Adipose tissue (tissue), 3 donors: ENCODE results near the gene KCNN3. TPM values are rescaled to one million over a fixed set of nuclear protein-coding genes. Genes with fewer than 3 reads are reported as not detected.

ENCODE experiments used
- H3K27ac ChIP-seq: one replicate; pipeline ENCODE4 v1.5.1; 2013; ENCODE audit warnings: low read depth, low read length
- WGBS, 3 donors: extraction: QIAGEN DNeasy Blood & Tissue Kit; methylation state at CpG; one replicate each; pipeline ENCODE4 v1.1.7; 2013; 5-methylcytosine and 5-hydroxymethylcytosine counted together
- polyA plus RNA-seq, 3 donors: library from polyadenylated mRNA; stranded (reverse); fragments of 200-250 nt; gene quantifications; one replicate each; pipeline ENCODE4 v1.2.3, GENCODE V29; 2013
- donor health status: healthy with polysubstance abuse.
- donor health status: Bipolar disorder and iron deficiency.
- donor health status: healthy.

Gene KCNN3
- polyA plus RNA-seq, 3 donors: 0.14 to 0.67 (median 0.40) TPM

GRCh38 chr1:154848983-154849382 lies 21.1 kb downstream of the KCNN3 start:
- WGBS, 3 donors: 84 to 89% (median 85%) methylated on average over 4 of the region's 4 CpGs
- no peak overlapping the region for H3K27ac ChIP-seq

- no peak overlapping the region for H3K27ac ChIP-seq
- WGBS, 3 donors: 52 to 56% (median 54%) methylated on average over 13 of the region's 13 CpGs
These were observed 22.2 kb downstream of the KCNN3 start for GRCh38 chr1:154847891-154848290.

- 65 to 79% (median 73%) methylated on average over 19 of the region's 19 CpGs for WGBS, 3 donors
- no peak overlapping the region for H3K27ac ChIP-seq
These were observed 23.3 kb downstream of the KCNN3 start for GRCh38 chr1:154846565-154847442.

GRCh38 chr1:154845879-154846278 lies 24.2 kb downstream of the KCNN3 start:
- 51 to 68% (median 57%) methylated on average over 6 of the region's 6 CpGs for WGBS, 3 donors
- H3K27ac ChIP-seq: no peak overlapping the region

GRCh38 chr1:154845174-154845573 lies 24.9 kb downstream of the KCNN3 start:
- H3K27ac ChIP-seq: no peak overlapping the region
- WGBS, 3 donors: 68 to 83% (median 83%) methylated on average over 3 of the region's 3 CpGs

- 74 to 85% (median 83%) methylated on average over 10 of the region's 10 CpGs for WGBS, 3 donors
- no peak overlapping the region for H3K27ac ChIP-seq
These were observed 25.8 kb downstream of the KCNN3 start for GRCh38 chr1:154844297-154844681.

GRCh38 chr1:154843636-154844296 lies 26.3 kb downstream of the KCNN3 start:
- no peak overlapping the region for H3K27ac ChIP-seq
- WGBS, 3 donors: 61 to 70% (median 62%) methylated on average over 15 of the region's 15 CpGs

- WGBS, 3 donors: 81 to 93% (median 90%) methylated on average over 7 of the region's 8 CpGs
- H3K27ac ChIP-seq: no peak overlapping the region
These were observed 27.4 kb downstream of the KCNN3 start for GRCh38 chr1:154842635-154843034.

- WGBS, 3 donors: 63 to 88% (median 79%) methylated on average over 4 of the region's 4 CpGs
- no peak overlapping the region for H3K27ac ChIP-seq
These were observed 28.7 kb downstream of the KCNN3 start for GRCh38 chr1:154841384-154841783.

- WGBS, 3 donors: 69 to 74% (median 70%) methylated on average over 19 of the region's 19 CpGs
- no peak overlapping the region for H3K27ac ChIP-seq
These were observed 29.6 kb downstream of the KCNN3 start for GRCh38 chr1:154840269-154841176.

- no peak overlapping the region for H3K27ac ChIP-seq
- WGBS, 3 donors: 64 to 75% (median 74%) methylated on average over 3 of the region's 3 CpGs
These were observed 30.4 kb downstream of the KCNN3 start for GRCh38 chr1:154839691-154840090.

- 79 to 94% (median 90%) methylated on average over 9 of the region's 9 CpGs for WGBS, 3 donors
- no peak overlapping the region for H3K27ac ChIP-seq
These were observed 31.1 kb downstream of the KCNN3 start for GRCh38 chr1:154838988-154839387.

GRCh38 chr1:154838461-154838860 lies 31.6 kb downstream of the KCNN3 start:
- no peak overlapping the region for H3K27ac ChIP-seq
- WGBS, 3 donors: 77 to 91% (median 88%) methylated on average over 11 of the region's 11 CpGs

GRCh38 chr1:154837672-154838171 lies 32.4 kb downstream of the KCNN3 start:
- 65 to 70% (median 68%) methylated on average over 12 to 13 of the region's 13 CpGs for WGBS, 3 donors
- no peak overlapping the region for H3K27ac ChIP-seq

GRCh38 chr1:154837034-154837671 lies 32.9 kb downstream of the KCNN3 start:
- no peak overlapping the region for H3K27ac ChIP-seq
- 63 to 78% (median 77%) methylated on average over 13 of the region's 13 CpGs for WGBS, 3 donors

- 67 to 89% (median 80%) methylated on average over 6 of the region's 6 CpGs for WGBS, 3 donors
- H3K27ac ChIP-seq: no peak overlapping the region
These were observed 34.4 kb downstream of the KCNN3 start for GRCh38 chr1:154835531-154836324.

- no peak overlapping the region for H3K27ac ChIP-seq
- WGBS, 3 donors: 49 to 81% (median 77%) methylated on average over 5 of the region's 5 CpGs
These were observed 36.2 kb downstream of the KCNN3 start for GRCh38 chr1:154833841-154834240.
